Activated CD8-positive, alpha-beta memory T cell treated with anti-CD3 and anti-CD28 coated beads, Interleukin-2, amount 50 U/mL, for 1 hour (primary cell): Measurements from ENCODE around the gene OSBPL3.

Experiments used
- DNase-seq: peaks from one replicate; pipeline ENCODE4 v3.0.0-alpha.2; 2020; ENCODE audit errors: extremely low read depth

OSBPL3 gene

GRCh38 chr7:24763303-24763901 lies 216.6 kb downstream of the OSBPL3 start:
- DNase-seq = no peak

DNA sequence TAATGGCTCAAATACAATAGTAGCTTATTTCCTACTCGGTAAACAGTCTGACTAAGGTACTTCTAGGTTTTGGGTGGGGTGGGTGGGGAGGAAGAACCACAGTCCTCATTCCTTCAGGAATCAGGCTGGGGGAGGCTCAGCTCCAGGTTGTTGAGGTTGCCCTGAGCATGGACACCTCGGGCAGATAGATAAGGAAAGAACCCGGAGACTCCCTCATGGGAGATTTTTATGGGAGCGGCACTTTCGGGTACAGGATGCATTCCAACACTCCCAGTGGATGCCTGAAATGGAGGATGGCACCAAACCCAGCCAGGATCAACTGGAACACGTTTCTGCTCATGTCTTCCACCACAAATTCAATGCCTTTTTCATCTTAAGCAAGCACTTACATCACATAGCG lies 217.2 kb downstream of the OSBPL3 start:
- DNase-seq = no peak

GRCh38 chr7:24760968-24761367 lies 219.0 kb downstream of the OSBPL3 start:
- no peak for DNase-seq

GRCh38 chr7:24757353-24758275 lies 222.4 kb downstream of the OSBPL3 start, which contains the start of gene GSDME:
Gene GSDME, minus strand, starts transcription at chr7:24757464. Its CDS starts 7,690 bp downstream, at chr7:24749774.
- DNase-seq = no peak

- DNase-seq = no peak
Measured at GRCh38 chr7:24756545-24757352, 223.2 kb downstream of the OSBPL3 start.

DNA sequence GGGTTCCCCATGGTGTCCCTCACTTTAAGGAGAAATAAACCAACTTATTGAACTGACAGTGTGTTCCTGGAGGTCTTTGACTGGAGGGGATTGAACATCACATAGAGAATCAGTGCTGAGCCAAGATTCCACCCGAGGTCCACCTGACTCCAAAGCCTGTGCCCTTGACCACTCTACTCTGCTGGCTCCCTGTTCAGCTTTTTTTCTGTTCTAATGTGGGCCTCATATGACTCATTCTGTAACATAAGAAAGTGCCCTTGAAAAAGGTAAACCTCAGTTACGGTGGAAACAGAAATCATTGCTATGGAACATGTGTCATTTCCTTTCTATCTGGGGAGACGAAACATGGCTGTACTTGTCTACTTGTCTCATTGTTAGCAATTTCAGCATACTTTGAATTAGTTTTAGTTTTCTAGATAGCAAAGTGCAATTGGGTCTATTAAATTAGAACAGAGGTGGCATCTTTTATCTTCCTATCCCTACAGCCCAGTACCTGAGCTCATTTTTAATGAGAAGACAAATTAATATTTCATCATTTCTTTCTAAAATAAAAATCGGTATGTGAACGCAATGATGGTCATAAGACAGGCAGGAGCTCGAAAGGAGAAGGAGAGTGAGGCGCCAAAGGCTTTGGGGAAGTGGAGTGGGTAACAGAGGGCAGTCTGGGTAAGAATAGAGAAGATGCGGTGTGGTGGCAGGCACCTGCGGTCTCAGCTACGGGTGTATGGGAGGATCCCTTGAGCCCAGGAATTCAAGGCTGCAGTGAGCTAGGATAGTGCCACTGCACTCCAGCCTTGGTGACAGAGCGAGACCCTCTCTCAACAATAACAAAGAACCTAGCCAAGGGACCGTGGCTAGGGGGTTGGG lies 224.2 kb downstream of the OSBPL3 start:
- DNase-seq = no peak

DNA sequence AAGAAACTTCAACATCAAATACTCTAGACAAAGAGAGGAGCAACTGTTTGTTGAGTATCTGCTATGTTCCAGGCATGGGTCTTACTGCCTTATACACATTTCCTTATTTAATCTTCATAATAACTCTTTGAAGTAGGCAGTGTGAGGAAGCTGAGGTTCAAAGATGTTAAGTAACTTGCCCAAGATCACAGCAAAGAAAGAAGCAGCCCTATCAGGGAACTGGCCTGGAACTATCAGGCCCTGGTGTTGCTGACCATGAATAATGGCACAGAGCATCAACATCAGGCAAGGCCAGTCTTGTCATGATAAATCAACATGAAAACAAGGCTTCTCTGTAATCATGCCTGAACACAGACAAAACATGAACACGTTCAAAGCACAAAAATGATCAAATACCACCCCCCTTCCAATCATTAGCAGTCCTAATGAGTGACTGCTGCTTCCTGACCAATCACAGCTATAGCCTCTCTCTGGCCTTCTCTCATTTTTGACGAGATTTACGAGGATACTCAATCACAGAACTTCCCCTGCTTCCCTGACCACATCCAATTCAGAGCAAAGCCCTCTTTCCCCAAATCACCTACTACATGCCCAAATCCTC lies 225.0 kb downstream of the OSBPL3 start:
- no peak for DNase-seq

GRCh38 chr7:24752073-24752800 lies 227.7 kb downstream of the OSBPL3 start:
- DNase-seq = no peak

DNA sequence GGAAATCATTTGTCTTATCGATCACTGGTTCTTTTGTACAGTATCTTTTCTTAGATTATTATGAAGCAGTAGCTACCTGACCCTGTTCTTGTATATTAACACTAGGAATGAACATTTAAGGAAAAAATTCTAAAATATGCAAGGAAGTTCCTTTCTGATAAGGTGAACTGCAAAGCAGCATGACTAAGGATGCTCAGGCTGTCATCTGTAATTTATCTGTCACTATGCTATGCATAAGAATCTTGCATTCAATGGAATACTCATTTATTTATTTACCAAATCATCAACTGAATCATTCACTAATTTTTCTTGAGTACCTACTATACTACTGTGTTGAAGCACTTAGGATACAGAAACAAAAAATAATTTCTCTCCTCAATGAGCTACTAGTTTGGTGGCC lies 228.5 kb downstream of the OSBPL3 start:
- DNase-seq = no peak

DNA sequence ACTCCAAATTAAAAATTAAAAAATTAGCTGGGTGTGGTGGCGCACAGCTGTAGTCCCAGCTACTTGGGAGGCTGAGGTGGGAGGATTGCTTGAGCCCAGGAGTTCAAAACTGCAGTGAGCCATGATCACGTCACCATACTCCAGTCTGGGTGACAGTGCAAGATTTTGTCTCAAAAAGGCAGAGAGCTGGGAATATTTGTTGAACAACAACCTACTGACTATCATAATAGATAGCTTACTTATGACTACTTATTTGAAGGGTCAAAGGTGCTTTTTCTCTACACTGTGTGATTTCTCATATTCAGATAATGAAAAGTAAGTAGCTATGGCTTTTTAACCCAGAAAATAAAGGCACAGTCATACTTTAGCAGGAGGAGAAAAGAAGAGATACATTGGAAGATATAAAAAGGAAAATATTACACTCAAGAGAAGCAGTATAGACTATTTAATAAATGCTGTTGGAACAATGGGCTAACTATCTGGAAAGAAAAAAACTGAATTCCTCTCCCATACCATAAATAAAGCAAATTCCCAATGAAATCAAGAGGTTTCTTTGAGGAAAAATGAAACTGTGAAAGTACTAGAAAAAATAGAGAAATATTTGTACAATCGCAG lies 229.4 kb downstream of the OSBPL3 start:
- DNase-seq = no peak

GRCh38 chr7:24748521-24748920 lies 231.5 kb downstream of the OSBPL3 start:
- no peak for DNase-seq
